Activated CD4-positive, alpha-beta memory T cell treated with anti-CD3 and anti-CD28 coated beads, Interleukin-2, amount 10 ng/mL, durations not matched to agents 7 days and 5 days (primary cell): ENCODE measurements around the gene DDX54. TPM values are rescaled to one million over a fixed set of nuclear protein-coding genes. Genes with fewer than 3 reads are reported as not detected.
A peak's percentile ranks its signal among the peaks of the same experiment; 100 is the strongest.

Experiments
- CTCF ChIA-PET: fragments of 350-600 bp; sonication (Branson Sonifier 250); formaldehyde crosslinking; loops from one replicate; lab custom pipeline; 2021; ENCODE audit warnings: antibody characterized with exemption, inconsistent platforms; lab: Charles Lee
- POLR2A ChIA-PET: fragments of 350-600 bp; sonication (Branson Sonifier 250); formaldehyde crosslinking; loops from one replicate; lab custom pipeline; 2021; ENCODE audit warnings: antibody characterized with exemption; lab: Charles Lee
- DNase-seq: peaks from one replicate; pipeline ENCODE4 v3.0.0-alpha.2; 2020
- H3K27ac Mint-ChIP-seq: one replicate; pipeline ENCODE4 v1.8.0; 2021; ENCODE audit warnings: mild to moderate bottlenecking, mixed read lengths
- H3K27me3 Mint-ChIP-seq: one replicate; pipeline ENCODE4 v1.8.0; 2021; ENCODE audit warnings: mixed read lengths
- H3K36me3 Mint-ChIP-seq: one replicate; pipeline ENCODE4 v1.8.0; 2021; ENCODE audit warnings: low read depth, mixed read lengths
- H3K4me1 Mint-ChIP-seq: one replicate; pipeline ENCODE4 v1.8.0; 2021; ENCODE audit warnings: mixed read lengths
- H3K4me3 Mint-ChIP-seq: one replicate; pipeline ENCODE4 v1.8.0; 2021; ENCODE audit warnings: mild to moderate bottlenecking, mixed read lengths
- H3K9me3 Mint-ChIP-seq: one replicate; pipeline ENCODE4 v1.8.0; 2021; ENCODE audit warnings: mixed read lengths
- total RNA-seq, 2 experiments: library from RNA; stranded (reverse); gene quantifications; one replicate each; pipeline ENCODE4 v1.2.3, GENCODE V29; 2021

DDX54 gene
- total RNA-seq, 2 experiments from 2014 or later: 55.6 to 57.6 TPM

GRCh38 chr12:113180333-113180732, 4.9 kb downstream of the DDX54 start:
- DNase-seq: no peak
- Mint-ChIP-seq H3K27me3 (no peaks in the 10 kb centered on the region), H3K4me3 (no peak overlapping the region), H3K9me3 (peaks cover 5% of the 10 kb centered on the region), H3K4me1 (peaks cover 10% of the 10 kb centered on the region), H3K27ac (no peak overlapping the region), H3K36me3 (peaks cover 49% of the 10 kb centered on the region)
- POLR2A ChIA-PET: no interaction called here
- CTCF ChIA-PET: interaction anchor here (0.6 to 1.2 kb wide), 2 partner anchors 10 to 570 kb away, joined by 3 to 4 read pairs; no protein-coding TSS in a partner anchor

- DNase-seq: no peak
- Mint-ChIP-seq H3K4me1 (peaks cover 12% of the 10 kb centered on the region), H3K36me3 (peaks cover 57% of the 10 kb centered on the region), H3K9me3 (peaks cover 5% of the 10 kb centered on the region), H3K27me3 (no peaks in the 10 kb centered on the region), H3K27ac (no peak overlapping the region), H3K4me3 (no peak overlapping the region)
- ChIA-PET CTCF (no interaction called here), POLR2A (interaction anchor here (1.1 kb wide), 1 partner anchor 26 kb away, joined by 4 read pairs; no protein-coding TSS in a partner anchor)
These were observed 6.3 kb downstream of the DDX54 start for GRCh38 chr12:113179023-113179422.

GRCh38 chr12:113174461-113175384, 10.6 kb downstream of the DDX54 start:
- peaks cover 73% of the 10 kb centered on the region for H3K36me3 Mint-ChIP-seq
- H3K4me3 Mint-ChIP-seq: no peak overlapping the region
- H3K4me1 Mint-ChIP-seq: peaks cover 2% of the 10 kb centered on the region
- CTCF ChIA-PET: interaction anchor here (0.6 to 5.2 kb wide), 24 partner anchors 10 to 275 kb away, joined by 3 to 46 read pairs (median 4); partner anchors contain the start of genes DDX54, RASAL1, RITA1 and SLC8B1
- no peaks in the 10 kb centered on the region for H3K27me3 Mint-ChIP-seq
- no peak overlapping the region for H3K27ac Mint-ChIP-seq
- POLR2A ChIA-PET: interaction anchor here (1.2 to 3.7 kb wide), 2 partner anchors 11 to 21 kb away, joined by 3 to 19 read pairs; partner anchors contain the start of genes DDX54 and RITA1
- peak; percentile 77 for DNase-seq
- H3K9me3 Mint-ChIP-seq: peaks cover 5% of the 10 kb centered on the region

- peaks cover 67% of the 10 kb centered on the region for H3K36me3 Mint-ChIP-seq
- peaks cover 2% of the 10 kb centered on the region for H3K4me1 Mint-ChIP-seq
- no peaks in the 10 kb centered on the region for H3K27me3 Mint-ChIP-seq
- H3K27ac Mint-ChIP-seq: no peak overlapping the region
- ChIA-PET CTCF (interaction anchor here (1.2 to 5.2 kb wide), 8 partner anchors 8 to 252 kb away, joined by 3 to 46 read pairs (median 8); partner anchors contain the start of genes DDX54, RITA1 and SLC8B1), POLR2A (no interaction called here)
- no peak for DNase-seq
- no peak overlapping the region for H3K4me3 Mint-ChIP-seq
- peaks cover 5% of the 10 kb centered on the region for H3K9me3 Mint-ChIP-seq
These were observed 12.1 kb downstream of the DDX54 start for GRCh38 chr12:113173081-113173698.

- DNase-seq: no peak
- H3K36me3 Mint-ChIP-seq: peaks cover 57% of the 10 kb centered on the region
- ChIA-PET POLR2A (no interaction called here), CTCF (interaction anchor here (1.0 to 5.2 kb wide), 5 partner anchors 13 to 127 kb away, joined by 3 to 46 read pairs (median 37); partner anchors contain the start of genes DDX54 and RITA1)
- no peak overlapping the region for H3K27ac Mint-ChIP-seq
- H3K4me1 Mint-ChIP-seq: peaks cover 2% of the 10 kb centered on the region
- no peak overlapping the region for H3K4me3 Mint-ChIP-seq
- H3K9me3 Mint-ChIP-seq: peaks cover 1% of the 10 kb centered on the region
- H3K27me3 Mint-ChIP-seq: no peaks in the 10 kb centered on the region
These were observed 13.1 kb downstream of the DDX54 start for GRCh38 chr12:113172185-113172584.

- Mint-ChIP-seq H3K9me3 (no peaks in the 10 kb centered on the region), H3K27me3 (no peaks in the 10 kb centered on the region), H3K27ac (no peak overlapping the region), H3K36me3 (peaks cover 54% of the 10 kb centered on the region), H3K4me1 (peaks cover 2% of the 10 kb centered on the region), H3K4me3 (no peak overlapping the region)
- DNase-seq: no peak
- CTCF ChIA-PET: interaction anchor here (1.0 to 4.6 kb wide), 5 partner anchors 18 to 126 kb away, joined by 3 to 46 read pairs (median 4); no protein-coding TSS in a partner anchor
- POLR2A ChIA-PET: interaction anchor here (0.6 kb wide), 1 partner anchor 20 kb away, joined by 3 read pairs; no protein-coding TSS in a partner anchor
These were observed 13.7 kb downstream of the DDX54 start for GRCh38 chr12:113171543-113171942.

- Mint-ChIP-seq H3K36me3 (peaks cover 54% of the 10 kb centered on the region), H3K4me1 (peaks cover 2% of the 10 kb centered on the region)
- POLR2A ChIA-PET: no interaction called here
These were observed 14.4 kb downstream of the DDX54 start for GRCh38 chr12:113170926-113171325.

GRCh38 chr12:113170457-113170856, 14.8 kb downstream of the DDX54 start:
- CTCF ChIA-PET: interaction anchor here (1.0 to 4.6 kb wide), 4 partner anchors 10 to 121 kb away, joined by 3 to 46 read pairs (median 4); no protein-coding TSS in a partner anchor
- no peak for DNase-seq
- Mint-ChIP-seq H3K36me3 (peaks cover 55% of the 10 kb centered on the region), H3K27ac (no peak overlapping the region), H3K4me3 (no peak overlapping the region), H3K4me1 (peaks cover 2% of the 10 kb centered on the region), H3K27me3 (no peaks in the 10 kb centered on the region), H3K9me3 (no peaks in the 10 kb centered on the region)
- POLR2A ChIA-PET: no interaction called here

More at GRCh38 chr12:113170926-113171325, 14.4 kb downstream of the DDX54 start:
- Mint-ChIP-seq H3K27me3 (no peaks in the 10 kb centered on the region), H3K27ac (no peak overlapping the region), H3K9me3 (no peaks in the 10 kb centered on the region), H3K4me3 (no peak overlapping the region)
- no peak for DNase-seq
- CTCF ChIA-PET: interaction anchor here (1.0 to 4.6 kb wide), 5 partner anchors 9 to 126 kb away, joined by 3 to 46 read pairs (median 4); no protein-coding TSS in a partner anchor

GRCh38 chr12:113169697-113170096, 15.6 kb downstream of the DDX54 start:
- peaks cover 55% of the 10 kb centered on the region for H3K36me3 Mint-ChIP-seq
- H3K27ac Mint-ChIP-seq: no peak overlapping the region
- DNase-seq: no peak
- H3K27me3 Mint-ChIP-seq: no peaks in the 10 kb centered on the region
- H3K4me1 Mint-ChIP-seq: peaks cover 2% of the 10 kb centered on the region
- H3K9me3 Mint-ChIP-seq: no peaks in the 10 kb centered on the region
- CTCF ChIA-PET: no interaction called here
- H3K4me3 Mint-ChIP-seq: no peak overlapping the region
- POLR2A ChIA-PET: no interaction called here

GRCh38 chr12:113167868-113168267, 17.4 kb downstream of the DDX54 start:
- Mint-ChIP-seq H3K4me3 (no peak overlapping the region), H3K36me3 (peaks cover 54% of the 10 kb centered on the region), H3K9me3 (no peaks in the 10 kb centered on the region), H3K27ac (no peak overlapping the region), H3K4me1 (no peaks in the 10 kb centered on the region), H3K27me3 (no peaks in the 10 kb centered on the region)
- ChIA-PET CTCF (no interaction called here), POLR2A (interaction anchor here (0.5 kb wide), 1 partner anchor 759 kb away, joined by 3 read pairs; no protein-coding TSS in a partner anchor)
- DNase-seq: no peak

- POLR2A ChIA-PET: interaction anchor here (1.1 kb wide), 1 partner anchor 43 kb away, joined by 3 read pairs; no protein-coding TSS in a partner anchor
- Mint-ChIP-seq H3K4me1 (no peaks in the 10 kb centered on the region), H3K4me3 (no peak overlapping the region), H3K27ac (no peak overlapping the region), H3K36me3 (peaks cover 50% of the 10 kb centered on the region), H3K9me3 (no peaks in the 10 kb centered on the region), H3K27me3 (no peaks in the 10 kb centered on the region)
- CTCF ChIA-PET: interaction anchor here (1.1 to 1.2 kb wide), 2 partner anchors 8 to 11 kb away, joined by 4 to 6 read pairs; no protein-coding TSS in a partner anchor
- no peak for DNase-seq
These were observed 19.5 kb downstream of the DDX54 start for GRCh38 chr12:113165521-113166450.
